H7 (cell line): Measurements from ENCODE around the gene KCTD11. TPM values are rescaled to one million over a fixed set of nuclear protein-coding genes. Genes with fewer than 3 reads are reported as not detected.

Experiments used
- DNase-seq: peaks from one replicate; pipeline ENCODE4 v3.0.0; 2012
- H3K27me3 ChIP-seq: 2 replicates; pipeline ENCODE4 v1.6.0; 2011; ENCODE audit warnings: mild to moderate bottlenecking, low read length; ENCODE audit not compliant: control insufficient read depth, insufficient read depth
- H3K36me3 ChIP-seq: replicated peaks from 2 replicates; pipeline ENCODE4 v1.5.1; 2011; ENCODE audit warnings: low read length; ENCODE audit not compliant: control insufficient read depth, insufficient read depth
- H3K4me3 ChIP-seq: 2 replicates; pipeline ENCODE4 v1.5.1; 2011; ENCODE audit warnings: low read depth, mild to moderate bottlenecking, control low read depth, low read length, moderate library complexity; ENCODE audit not compliant: insufficient read depth
- total RNA-seq: library from RNA; depleted of rRNA; stranded (reverse); fragments of >200 nt; shearing (Covaris generic); gene quantifications from 2 replicates; pipeline ENCODE4 v1.2.3, GENCODE V29; 2014

Gene KCTD11
- total RNA-seq, 1 experiment from 2014 or later: 2.2 TPM

DNA sequence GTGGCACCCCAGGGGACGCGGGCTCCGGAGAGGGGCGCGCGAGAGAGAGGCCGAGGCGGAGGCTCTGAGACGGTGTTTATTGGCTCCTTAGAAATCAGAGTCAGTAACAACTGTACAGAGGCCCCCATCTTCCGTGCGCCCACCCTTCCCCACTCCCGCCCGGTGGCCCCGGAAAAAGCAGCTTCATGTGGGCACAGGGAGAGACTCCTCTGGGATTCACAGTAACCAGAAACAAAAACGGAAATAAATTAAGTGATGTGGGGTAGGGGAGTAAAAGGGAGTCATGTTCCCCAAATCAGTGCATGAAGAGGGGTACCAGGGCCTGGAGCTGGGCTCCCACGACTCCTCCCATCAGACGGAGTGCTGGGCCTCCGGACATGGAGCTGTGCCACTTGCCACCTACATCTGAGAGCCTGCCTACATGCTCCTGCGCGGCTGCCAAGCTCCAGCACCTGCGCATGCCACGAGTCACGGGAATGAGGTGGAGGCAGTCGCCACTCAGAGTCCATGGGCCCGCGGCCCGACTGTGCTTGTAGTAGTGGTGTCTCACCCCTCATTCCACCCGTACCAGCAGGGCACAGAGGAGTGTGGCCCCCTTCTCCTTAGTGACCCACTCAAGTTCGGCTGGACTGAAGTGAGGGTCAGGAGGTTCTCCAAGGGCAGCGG, 36.3 kb upstream of the KCTD11 start:
- Histone ChIP-seq H3K4me3 (peak overlapping the region; percentile 73), H3K36me3 (peaks cover 41% of the 10 kb centered on the region), H3K27me3 (no peaks in the 10 kb centered on the region)
- no peak for DNase-seq

DNA sequence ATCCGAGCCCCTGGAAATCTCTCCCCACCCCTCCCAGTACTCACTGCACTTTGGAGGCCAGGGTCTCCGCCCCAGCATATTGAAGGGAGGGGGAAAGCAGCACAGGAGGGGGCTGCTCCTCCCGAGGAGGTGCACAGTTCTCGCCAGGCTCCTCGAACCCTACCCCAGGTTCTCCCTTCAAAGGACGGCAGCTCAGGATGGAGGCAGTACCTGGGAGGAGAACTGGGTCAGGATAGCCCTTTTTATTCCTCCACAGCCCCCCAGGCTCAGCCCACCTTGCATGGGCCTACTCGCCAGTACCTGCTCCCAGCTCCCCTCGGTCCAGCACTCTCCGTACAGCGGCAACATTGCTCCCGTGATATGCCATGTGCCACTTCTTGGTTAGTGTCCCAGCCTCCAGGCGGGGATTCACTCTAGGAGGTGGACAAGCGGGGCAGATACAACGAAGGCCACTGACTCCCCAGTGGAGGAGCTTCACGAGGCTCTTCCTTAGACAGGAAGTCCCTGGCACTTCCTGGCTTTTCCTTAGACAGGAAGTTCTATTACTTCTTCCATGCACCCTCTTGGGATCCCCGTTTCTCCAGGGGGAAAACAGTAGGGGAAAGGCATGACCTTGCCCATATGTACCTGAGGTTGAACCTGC, 34.7 kb upstream of the KCTD11 start:
- H3K4me3 ChIP-seq: no peak overlapping the region
- H3K27me3 ChIP-seq: no peaks in the 10 kb centered on the region
- H3K36me3 ChIP-seq: peaks cover 44% of the 10 kb centered on the region
- DNase-seq: peak; percentile 35

DNA sequence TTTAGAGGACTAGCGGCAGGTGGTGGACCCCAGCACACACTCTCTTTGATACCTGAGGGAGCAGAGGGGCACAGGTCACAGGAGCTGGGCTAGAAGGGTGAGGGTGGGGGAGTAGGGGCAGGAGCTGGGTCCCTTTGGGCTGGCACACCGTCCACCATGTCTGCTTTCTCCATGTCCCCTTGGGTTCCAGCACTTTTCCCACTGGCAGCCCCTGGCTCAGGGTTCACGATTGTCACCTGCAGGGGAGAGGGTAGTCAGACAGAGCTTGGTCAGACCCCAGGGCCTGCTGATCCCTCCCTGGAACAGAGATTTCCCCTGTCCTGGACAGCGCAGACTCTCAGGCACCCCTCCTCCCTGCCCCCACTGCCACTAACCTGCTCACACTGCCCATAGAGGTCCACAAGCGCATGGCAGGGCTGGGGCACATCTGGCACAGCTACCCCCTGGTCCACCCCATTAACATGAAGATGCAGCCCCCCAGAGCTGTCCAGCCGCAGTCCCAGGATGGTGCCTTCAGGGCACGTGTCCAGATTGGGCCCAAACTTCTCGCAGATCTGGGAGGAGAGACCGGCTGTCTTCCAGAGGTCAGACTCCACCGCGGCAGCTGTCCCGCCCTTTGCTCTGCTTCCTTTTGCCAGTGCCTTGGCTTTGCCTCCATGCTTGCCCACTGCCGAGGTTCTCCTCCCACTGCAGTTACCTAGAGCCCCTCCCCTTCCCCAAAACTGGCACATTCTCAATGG, 33.7 kb upstream of the KCTD11 start:
- peaks cover 47% of the 10 kb centered on the region for H3K36me3 ChIP-seq
- DNase-seq: peak; percentile 35
- H3K27me3 ChIP-seq: no peaks in the 10 kb centered on the region
- no peak overlapping the region for H3K4me3 ChIP-seq

DNA sequence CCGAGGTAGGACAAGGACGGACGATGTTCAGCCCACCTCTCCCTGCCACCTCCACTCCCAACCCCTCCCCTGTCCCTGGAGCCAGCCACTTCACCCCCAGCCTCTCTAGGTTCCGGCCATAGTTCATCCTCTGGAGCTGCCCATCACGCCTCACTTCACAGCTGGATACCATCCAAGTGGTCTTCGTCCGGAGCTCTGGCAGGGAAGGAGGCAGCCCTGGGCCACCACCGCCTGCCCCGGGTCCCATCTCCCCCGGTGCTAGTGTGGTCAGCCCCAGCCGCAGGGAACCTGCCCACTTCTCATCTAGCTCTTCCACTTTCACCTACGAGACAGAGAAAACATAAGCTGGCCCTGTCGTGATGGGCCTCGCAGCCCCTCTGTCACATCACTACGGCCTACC, 30.5 kb upstream of the KCTD11 start:
- Histone ChIP-seq H3K27me3 (no peaks in the 10 kb centered on the region), H3K36me3 (peaks cover 66% of the 10 kb centered on the region)

DNA sequence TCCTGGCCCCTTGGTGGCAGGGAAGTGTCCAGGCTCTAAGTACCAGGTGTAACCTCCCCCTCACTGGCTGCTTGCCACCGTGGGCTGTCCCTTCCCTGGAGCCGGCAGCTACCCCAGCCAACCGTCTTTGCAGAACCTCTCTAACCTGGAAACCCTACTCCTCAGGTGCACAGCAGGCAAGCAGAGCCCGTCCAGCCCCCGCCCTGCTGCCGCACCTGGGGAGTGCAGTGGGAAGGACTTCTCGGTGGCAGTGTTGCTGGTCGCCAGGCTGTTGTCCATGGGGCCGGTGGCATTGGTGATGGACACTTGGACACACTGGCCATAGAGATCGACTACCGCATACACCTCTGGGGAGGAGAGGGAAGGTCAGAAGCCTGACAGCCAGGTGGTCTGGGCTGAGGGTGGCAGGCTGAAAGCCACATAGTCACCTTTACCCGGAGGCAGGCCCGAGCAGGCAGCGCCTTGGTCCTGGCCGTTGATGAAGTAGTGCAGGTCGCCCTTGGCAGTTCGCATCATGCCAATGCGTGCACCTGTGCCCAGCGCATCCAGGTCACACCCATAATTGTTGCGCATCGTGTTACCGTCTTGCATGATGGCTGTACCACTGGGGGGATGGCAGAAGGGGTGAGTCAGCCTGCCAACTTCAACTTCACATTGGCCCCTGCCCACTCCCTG, 29.3 kb upstream of the KCTD11 start:
- Histone ChIP-seq H3K36me3 (peaks cover 64% of the 10 kb centered on the region), H3K27me3 (no peaks in the 10 kb centered on the region), H3K4me3 (no peak overlapping the region)
- DNase-seq: peak; percentile 37

More for the DNA sequence above, 30.5 kb upstream of the KCTD11 start:
- no peak overlapping the region for H3K4me3 ChIP-seq
- DNase-seq: peak; percentile 34

DNA sequence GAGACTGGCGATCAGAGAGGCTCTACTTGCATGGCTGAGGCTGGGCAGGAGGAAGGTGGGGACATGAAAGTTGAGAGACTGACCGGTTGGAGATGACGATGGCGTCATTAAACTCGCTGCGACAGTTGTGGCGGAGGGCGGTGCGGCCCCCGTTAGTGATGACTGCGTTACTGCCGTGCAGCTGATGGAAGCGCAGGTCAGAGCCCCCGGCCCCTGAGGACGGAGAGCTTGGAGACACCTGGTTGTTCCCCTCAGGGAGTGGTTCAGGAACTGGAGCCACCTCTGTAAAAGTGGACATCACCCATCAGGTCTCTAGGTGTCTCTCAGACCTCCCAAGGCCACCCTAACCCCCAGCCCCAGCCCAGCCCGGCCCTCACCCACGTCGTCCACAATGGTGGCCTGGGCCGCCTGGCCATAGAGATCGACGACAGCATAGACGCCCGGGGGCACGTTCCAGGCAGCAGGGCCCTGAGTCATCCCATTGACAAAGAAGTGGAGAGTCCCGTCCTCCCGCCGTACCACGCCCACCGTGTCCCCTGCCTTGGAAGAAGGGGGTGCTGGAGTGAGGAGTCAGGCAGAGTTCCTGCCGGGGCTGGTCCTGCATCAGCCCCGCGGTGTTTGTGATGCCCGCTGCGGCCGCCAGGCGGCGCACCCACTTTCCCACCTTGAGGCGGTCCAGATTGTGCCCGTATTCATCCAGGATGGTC, 28.1 kb upstream of the KCTD11 start:
- DNase-seq: peak; percentile 98
- no peak overlapping the region for H3K4me3 ChIP-seq

DNA sequence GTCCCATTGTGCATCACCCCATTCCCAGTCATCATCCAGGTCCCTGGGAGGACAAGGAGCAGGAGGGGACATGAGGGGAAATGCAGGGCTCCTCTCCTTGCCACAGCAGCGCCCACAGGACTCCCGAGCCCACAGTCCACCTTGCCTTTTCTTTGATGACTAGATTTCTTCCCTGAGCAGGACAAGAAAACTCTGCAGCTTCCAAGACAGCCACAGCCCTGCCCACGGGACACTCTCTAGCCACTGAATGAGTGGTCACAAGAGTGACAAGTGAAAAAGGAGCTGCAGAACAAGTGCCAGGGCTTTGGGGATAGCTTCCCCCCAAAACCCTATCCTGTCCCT, 27.6 kb upstream of the KCTD11 start:
- Histone ChIP-seq H3K27me3 (no peaks in the 10 kb centered on the region), H3K4me3 (no peak overlapping the region), H3K36me3 (peaks cover 51% of the 10 kb centered on the region)
- DNase-seq: no peak

More for the DNA sequence above, 28.1 kb upstream of the KCTD11 start:
- H3K36me3 ChIP-seq: peaks cover 54% of the 10 kb centered on the region
- no peaks in the 10 kb centered on the region for H3K27me3 ChIP-seq

DNA sequence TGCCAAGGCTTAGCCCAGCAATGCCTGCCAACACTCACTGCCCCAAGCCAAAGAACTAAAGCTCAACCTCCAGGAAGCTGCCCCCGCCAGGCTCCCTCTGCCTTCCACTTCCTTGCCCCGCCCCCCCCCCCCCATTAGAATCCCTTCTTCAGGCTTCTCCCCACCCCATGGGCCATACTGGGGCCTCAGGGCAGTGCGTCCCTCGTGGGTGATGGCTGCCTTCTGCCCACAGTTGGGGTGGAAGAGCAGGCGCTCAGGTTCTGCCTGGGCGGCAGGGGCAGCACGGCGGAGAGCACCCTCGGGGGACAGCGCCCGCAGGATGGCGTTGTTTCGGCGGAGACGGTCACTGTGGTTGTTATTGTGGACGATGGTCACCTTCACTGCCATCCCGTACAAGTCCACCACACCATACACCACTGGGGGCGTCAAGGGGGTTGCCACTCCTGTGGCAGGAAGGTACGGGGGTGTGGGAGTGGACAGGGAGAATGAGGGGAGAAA, 26.9 kb upstream of the KCTD11 start:
- DNase-seq: peak; percentile 42
- Histone ChIP-seq H3K36me3 (peaks cover 51% of the 10 kb centered on the region), H3K4me3 (no peak overlapping the region), H3K27me3 (no peaks in the 10 kb centered on the region)

DNA sequence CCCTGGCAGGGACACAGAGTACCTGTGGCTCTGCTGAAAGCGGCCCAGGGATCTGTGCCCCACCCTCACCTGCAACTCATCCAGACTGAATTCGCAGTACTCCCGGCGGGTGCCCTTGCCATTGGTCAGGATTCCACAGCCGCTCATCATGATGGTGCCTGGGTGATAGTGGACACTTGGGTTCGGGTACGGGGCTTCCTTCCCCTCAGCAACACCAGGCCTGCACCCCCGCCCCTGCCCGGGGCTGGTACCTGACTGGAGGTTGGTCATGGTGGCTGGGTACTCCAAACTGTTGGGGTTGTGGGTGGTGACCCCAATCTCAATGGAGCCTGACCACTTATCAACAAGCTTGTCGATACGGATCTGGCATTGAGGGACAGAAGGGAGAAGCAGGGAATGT, 25.8 kb upstream of the KCTD11 start:
- peak; percentile 34 for DNase-seq
- no peaks in the 10 kb centered on the region for H3K27me3 ChIP-seq
- H3K4me3 ChIP-seq: no peak overlapping the region
- H3K36me3 ChIP-seq: peaks cover 42% of the 10 kb centered on the region

DNA sequence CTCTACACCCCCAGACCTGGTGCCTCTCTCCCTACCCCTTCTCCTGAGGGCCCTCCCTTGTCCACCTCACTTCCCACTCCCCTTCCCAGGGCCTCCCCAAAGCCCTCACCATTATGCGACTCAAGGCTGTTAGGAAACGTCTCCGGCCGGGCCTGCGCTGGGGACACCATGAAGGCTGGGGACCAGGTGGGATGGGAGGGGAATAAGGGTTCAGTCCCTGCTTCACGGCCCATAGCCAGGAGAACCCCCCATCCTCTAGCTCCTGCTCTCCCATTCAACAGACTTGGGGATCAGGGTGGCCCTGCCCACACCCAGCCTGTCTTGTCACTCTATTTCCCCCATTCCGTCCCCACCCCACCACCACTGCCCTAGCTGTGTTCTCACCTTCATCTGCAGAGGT, 24.9 kb upstream of the KCTD11 start:
- Histone ChIP-seq H3K4me3 (no peak overlapping the region), H3K36me3 (peaks cover 37% of the 10 kb centered on the region), H3K27me3 (no peaks in the 10 kb centered on the region)
- DNase-seq: no peak

DNA sequence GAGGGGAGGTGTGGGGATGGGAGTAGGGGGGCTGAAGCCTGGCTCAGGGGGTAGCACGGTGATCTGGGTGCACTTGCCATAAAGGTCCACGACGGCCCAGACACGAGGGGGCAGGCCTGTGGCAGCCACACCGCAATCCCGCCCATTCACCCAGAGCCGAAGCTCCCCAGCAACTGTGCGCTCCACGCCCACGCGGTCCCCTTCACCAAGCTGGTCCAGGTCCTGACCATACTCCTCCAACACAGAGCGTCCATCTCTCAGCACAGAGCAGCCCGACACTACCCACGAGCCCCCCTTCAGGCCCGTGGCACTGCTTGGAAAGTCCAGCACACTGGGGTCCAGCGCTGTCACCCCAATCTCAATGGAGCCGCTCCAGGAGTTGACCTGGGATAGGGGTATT, 24.5 kb upstream of the KCTD11 start:
- peaks cover 32% of the 10 kb centered on the region for H3K36me3 ChIP-seq
- H3K27me3 ChIP-seq: no peaks in the 10 kb centered on the region
- no peak overlapping the region for H3K4me3 ChIP-seq
- DNase-seq: no peak

DNA sequence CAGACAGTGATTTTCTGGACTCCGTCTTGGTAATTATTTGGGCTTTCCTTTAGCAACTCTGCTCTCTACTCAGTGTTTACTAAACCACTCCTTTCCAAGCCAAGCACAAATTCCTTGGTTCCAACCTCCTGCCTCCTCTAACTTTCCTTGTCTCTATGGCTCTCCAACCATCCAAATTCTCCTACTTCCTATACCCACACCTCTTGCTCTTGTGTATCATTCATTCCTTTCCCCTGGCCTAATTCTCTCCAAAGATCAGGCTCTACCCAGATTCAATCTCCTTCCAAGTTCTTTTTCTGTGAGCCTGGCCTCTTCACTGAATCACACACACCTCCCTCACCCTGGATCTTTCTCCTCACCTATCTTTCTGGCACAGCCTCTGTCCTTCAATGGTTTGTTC, 24.0 kb upstream of the KCTD11 start:
- Histone ChIP-seq H3K27me3 (no peaks in the 10 kb centered on the region), H3K4me3 (no peak overlapping the region), H3K36me3 (peaks cover 27% of the 10 kb centered on the region)
- no peak for DNase-seq

DNA sequence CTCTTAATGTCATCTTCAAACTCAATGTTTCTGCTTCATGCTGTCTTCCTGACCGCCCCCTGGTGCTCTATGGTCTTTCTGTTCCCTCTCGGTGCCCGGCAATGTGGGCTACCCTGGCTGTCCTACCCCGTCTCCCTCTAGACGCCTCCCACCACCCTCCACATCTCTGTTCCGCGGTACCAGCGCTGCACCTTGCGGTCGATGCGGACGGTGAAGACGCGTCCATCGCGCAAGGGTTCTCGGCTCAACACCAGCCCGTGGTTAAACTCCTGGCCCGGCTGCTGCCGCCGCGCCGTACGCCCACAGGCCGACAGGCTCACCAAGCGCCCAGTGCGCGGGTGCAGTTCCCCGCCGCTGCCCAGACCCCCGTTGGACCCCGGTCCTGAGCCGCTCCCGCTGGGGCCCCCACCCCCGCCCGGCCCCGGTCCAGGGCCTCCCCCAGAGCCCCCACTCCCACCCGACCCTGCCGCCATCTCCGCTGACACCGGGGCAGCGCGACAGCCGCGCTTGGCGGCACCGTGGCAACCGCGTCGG, 23.1 kb upstream of the KCTD11 start, which contains the start of gene NEURL4:
Gene NEURL4, minus strand, starts transcription at position 496 of the 534 bp plus-strand sequence. Its CDS starts 23 bp downstream, at position 473.
- peaks cover 19% of the 10 kb centered on the region for H3K36me3 ChIP-seq
- H3K4me3 ChIP-seq: peak within 1 kb of the TSS; percentile 68
- DNase-seq: no peak
- no peaks in the 10 kb centered on the region for H3K27me3 ChIP-seq
